ENCODE data around the gene LIN28B. TPM values are rescaled to one million over a fixed set of nuclear protein-coding genes. Genes with fewer than 3 reads are reported as not detected.
"Not testable (repeated sequence)": the region's sequence is repeated elsewhere in the genome, so short reads cannot be mapped to it uniquely, and the experiment has no call there.

Gene LIN28B
- total and polyA plus RNA-seq, 7 donors: not detected

- ATAC-seq (no peak), DNase-seq (no peak)
- 50 to 73% (median 54%) methylated on average over 1 of the region's 1 CpG for WGBS, 3 donors
- no peak overlapping the region for H3K27ac ChIP-seq
- no peaks in the 10 kb centered on the region for H3K9me3 ChIP-seq
- no peak overlapping the region for H3K4me3 ChIP-seq
- intact Hi-C loops (cut with DNase I): no loop called here
- H3K27me3 ChIP-seq (ENCODE audit: insufficient read depth in 3 of 3, low read length in 2 of 3): no peaks in the 10 kb centered on the region
- no peaks in the 10 kb centered on the region for H3K36me3 ChIP-seq (ENCODE audit: insufficient read depth in 1 of 2, low read depth in 1 of 2)
- TF ChIP-seq, protein P1, sequence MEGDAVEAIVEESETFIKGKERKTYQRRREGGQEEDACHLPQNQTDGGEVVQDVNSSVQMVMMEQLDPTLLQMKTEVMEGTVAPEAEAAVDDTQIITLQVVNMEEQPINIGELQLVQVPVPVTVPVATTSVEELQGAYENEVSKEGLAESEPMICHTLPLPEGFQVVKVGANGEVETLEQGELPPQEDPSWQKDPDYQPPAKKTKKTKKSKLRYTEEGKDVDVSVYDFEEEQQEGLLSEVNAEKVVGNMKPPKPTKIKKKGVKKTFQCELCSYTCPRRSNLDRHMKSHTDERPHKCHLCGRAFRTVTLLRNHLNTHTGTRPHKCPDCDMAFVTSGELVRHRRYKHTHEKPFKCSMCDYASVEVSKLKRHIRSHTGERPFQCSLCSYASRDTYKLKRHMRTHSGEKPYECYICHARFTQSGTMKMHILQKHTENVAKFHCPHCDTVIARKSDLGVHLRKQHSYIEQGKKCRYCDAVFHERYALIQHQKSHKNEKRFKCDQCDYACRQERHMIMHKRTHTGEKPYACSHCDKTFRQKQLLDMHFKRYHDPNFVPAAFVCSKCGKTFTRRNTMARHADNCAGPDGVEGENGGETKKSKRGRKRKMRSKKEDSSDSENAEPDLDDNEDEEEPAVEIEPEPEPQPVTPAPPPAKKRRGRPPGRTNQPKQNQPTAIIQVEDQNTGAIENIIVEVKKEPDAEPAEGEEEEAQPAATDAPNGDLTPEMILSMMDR (IDR thresholded peaks at IDR 0.05): no peak
- H3K4me1 ChIP-seq: no peaks in the 10 kb centered on the region
Observed at GRCh38 chr6:105001906-105002305, 45.0 kb downstream of the LIN28B start.

DNA sequence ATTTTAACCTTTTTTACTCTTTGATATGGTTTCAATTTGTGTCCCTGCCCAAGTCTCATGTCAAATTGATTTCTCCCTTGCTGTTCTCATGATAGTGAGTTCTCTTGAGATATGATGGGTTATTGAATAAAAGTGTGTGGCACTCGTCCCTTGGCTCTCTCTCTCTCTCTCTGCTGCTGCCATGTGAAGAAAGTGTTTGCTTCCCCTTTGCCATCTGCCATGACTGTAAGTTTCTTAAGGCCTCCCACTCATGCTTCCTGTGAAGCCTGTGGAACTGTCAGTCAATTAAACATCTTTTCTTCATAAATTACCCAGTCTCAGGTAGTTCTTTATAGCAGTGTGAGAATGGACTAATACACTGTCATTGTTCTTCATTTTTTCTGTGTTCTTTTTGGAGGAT, 48.5 kb downstream of the LIN28B start:
- no peaks in the 10 kb centered on the region for H3K4me1 ChIP-seq
- intact Hi-C loops (cut with DNase I): no loop called here
- H3K9me3 ChIP-seq: no peaks in the 10 kb centered on the region
- no peak for DNase-seq
- H3K36me3 ChIP-seq (ENCODE audit: insufficient read depth in 1 of 2, low read depth in 1 of 2): no peaks in the 10 kb centered on the region
- no peak for ATAC-seq
- H3K27me3 ChIP-seq (ENCODE audit: insufficient read depth in 3 of 3, low read length in 2 of 3): no peaks in the 10 kb centered on the region
- no peak overlapping the region for H3K4me3 ChIP-seq
- 15 to 30% (median 18%) methylated on average over 1 of the region's 1 CpG for WGBS, 3 donors
- no peak overlapping the region for H3K27ac ChIP-seq
- TF ChIP-seq, protein P1 (IDR thresholded peaks at IDR 0.05): no peak

DNA sequence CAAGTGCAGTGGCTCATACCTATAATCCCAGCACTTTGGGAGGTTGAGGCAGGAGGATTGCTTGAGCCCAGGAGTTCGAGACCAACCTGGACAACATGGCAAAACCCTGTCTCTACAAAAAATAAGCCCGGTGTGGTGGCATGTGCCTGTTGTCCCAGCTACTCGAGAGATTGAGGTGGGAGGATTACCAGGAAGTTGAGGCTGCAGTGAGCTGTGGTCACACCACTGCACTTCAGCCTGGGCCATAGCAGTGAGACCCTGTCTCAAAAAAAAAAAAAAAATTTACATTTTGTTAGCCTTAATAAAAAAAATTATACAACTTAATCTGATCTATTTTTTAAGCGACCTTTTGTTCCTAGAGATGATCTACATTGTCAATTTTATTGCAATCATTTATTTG, 56.6 kb downstream of the LIN28B start:
- ATAC-seq; intact Hi-C loops (cut with DNase I): not testable (repeated sequence)
- WGBS, 3 donors: 86 to 89% (median 86%) methylated on average over 4 of the region's 4 CpGs

GRCh38 chr6:105014448-105014847, 57.5 kb downstream of the LIN28B start:
- WGBS, 3 donors: 74 to 81% (median 76%) methylated on average over 3 of the region's 3 CpGs
- Histone ChIP-seq H3K9me3 (no peaks in the 10 kb centered on the region), H3K27ac (no peak overlapping the region), H3K36me3 (ENCODE audit: insufficient read depth in 1 of 2, low read depth in 1 of 2) (no peaks in the 10 kb centered on the region), H3K4me3 (no peak overlapping the region), H3K4me1 (no peaks in the 10 kb centered on the region), H3K27me3 (ENCODE audit: insufficient read depth in 3 of 3, low read length in 2 of 3) (no peaks in the 10 kb centered on the region)
- DNase-seq (no peak), ATAC-seq (no peak)
- intact Hi-C loops (cut with DNase I): no loop called here
- TF ChIP-seq, protein P1 (IDR thresholded peaks at IDR 0.05): no peak

More for the DNA sequence above, 56.6 kb downstream of the LIN28B start:
- not testable (repeated sequence) for H3K27ac ChIP-seq; H3K4me3 ChIP-seq; DNase-seq; H3K27me3 ChIP-seq (ENCODE audit: insufficient read depth in 3 of 3, low read length in 2 of 3); H3K9me3 ChIP-seq; H3K36me3 ChIP-seq (ENCODE audit: insufficient read depth in 1 of 2, low read depth in 1 of 2); H3K4me1 ChIP-seq

- intact Hi-C loops (cut with DNase I): no loop called here
- DNase-seq: no peak
- H3K9me3 ChIP-seq: no peaks in the 10 kb centered on the region
- H3K27ac ChIP-seq: no peak overlapping the region
- H3K4me3 ChIP-seq: no peak overlapping the region
- no peaks in the 10 kb centered on the region for H3K36me3 ChIP-seq (ENCODE audit: insufficient read depth in 1 of 2, low read depth in 1 of 2)
- no peaks in the 10 kb centered on the region for H3K4me1 ChIP-seq
- no peaks in the 10 kb centered on the region for H3K27me3 ChIP-seq (ENCODE audit: insufficient read depth in 3 of 3, low read length in 2 of 3)
- ATAC-seq: no peak
- TF ChIP-seq, protein P1 (IDR thresholded peaks at IDR 0.05): no peak
Observed at GRCh38 chr6:105014954-105015353, 58.0 kb downstream of the LIN28B start.

Data from psoas muscle (tissue), 8 donors.